ENCODE measurements around the gene GALK2.

Gene GALK2

DNA sequence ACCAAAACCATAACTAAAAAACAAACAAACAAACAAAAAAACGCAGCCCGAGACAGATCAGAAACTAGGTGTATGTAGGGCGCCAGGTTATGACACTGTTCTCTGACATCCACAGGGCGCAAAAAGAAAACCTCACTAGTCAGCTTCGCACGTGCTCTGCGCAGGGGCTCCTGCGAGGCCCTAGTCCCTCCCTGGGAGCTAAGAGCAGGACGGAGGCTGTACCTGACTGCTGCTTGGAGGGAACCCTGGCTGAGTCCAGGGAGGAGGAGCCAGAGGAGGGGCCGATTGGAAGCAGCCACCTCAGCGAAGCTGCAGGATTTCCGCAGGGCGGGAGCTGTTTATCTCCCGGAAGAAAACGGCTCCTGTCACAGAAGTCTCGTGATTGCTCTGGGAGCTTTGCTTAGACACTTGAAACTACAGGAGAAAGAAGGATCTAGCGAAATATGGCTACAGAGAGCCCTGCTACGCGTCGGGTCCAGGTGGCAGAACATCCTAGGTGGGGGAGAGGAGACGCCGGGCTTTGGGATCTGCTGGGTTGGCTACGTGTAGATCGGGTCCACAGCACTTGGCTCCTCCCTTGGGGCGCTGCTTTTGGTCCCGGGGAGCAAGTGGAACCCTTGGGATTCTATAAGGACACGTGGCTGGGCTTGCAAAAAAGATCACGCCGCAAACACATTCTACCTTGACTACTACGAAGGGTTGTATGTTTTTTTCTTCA, at the start of gene GALK2:
TSS of gene GALK2 (plus strand) at position 368 of the 718 bp plus-strand sequence. CDS start at position 444, 76 bp downstream.
- peak; percentile 97 for DNase-seq

DNA sequence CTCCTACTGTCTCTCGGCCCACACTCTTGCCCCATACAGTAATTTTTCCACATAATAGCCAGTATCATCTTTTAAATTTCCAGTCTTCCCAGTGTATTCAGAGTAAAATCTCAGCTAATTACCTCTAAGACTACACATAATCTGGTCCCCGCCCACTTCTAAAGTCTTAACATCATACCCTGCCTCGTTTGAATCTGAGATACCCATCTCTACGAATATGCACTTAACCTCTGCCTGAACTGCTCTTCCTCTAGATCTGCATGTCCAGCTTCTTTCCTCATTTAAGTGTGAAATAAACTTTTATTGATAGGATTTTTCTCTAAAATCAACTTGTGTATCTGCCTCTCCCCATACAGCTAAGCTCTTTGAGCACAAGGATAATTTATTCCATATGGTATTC, 49.2 kb upstream of the GALK2 start:
- DNase-seq: no peak

DNA sequence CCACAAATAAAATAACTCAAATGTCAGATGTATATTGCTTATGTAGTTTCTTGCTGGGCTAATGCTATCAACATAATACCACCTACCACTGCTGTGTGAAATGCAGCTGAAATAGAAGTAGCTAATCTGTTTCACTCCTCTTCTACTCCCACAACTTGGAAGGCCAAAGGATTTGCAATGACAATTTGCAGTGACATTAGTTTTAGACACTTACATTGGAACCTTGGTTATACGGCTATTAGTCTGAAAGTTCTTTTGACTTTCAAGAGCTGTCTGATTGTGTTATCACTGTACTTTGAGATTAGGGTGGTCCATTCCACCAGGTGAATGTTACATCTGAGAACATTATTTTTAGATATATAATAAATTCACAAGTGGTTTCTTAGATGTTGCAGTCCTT, 48.1 kb upstream of the GALK2 start:
- no peak for DNase-seq

DNA sequence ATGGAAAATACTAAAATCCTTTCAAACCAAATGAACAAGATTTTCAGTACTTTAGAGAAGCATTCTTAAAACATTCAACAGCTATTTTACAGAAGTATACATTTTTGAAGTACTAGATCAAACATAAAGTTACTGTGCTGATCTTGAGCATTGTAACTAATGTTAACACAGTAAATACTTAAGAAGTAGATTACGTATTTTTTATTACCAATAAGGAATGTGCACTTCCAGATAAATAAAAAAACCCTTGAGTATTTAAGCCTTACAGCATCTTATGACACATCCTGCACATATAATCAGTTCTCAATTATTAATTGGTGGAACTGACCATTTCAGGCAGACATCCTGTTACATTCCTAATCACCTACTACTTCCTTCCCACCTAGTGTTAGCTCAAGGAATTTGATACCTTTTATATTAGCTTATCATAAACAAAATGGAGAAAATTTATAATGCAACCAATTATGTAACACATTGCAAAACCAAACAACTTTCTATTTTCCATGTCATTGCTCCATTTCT, 47.4 kb upstream of the GALK2 start:
- no peak for DNase-seq

DNA sequence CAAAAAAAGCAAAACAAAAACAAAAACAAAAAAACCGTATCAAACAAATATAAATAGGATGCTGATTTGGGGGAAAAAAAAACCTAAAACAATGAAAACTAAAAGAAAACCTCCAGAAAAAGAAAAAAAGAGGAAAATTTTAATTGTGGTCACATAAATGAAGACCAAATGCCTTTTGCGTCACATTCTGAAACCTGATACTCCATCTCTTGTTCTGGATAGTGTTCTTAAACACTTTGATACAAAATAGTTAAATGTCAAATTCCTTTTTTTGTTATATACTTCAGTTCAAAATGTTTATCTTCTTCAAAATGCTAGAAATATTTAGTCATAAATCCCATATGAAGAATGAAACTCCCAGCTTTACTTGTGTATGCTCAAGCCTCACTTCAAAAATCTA, 45.7 kb upstream of the GALK2 start:
- no peak for DNase-seq

DNA sequence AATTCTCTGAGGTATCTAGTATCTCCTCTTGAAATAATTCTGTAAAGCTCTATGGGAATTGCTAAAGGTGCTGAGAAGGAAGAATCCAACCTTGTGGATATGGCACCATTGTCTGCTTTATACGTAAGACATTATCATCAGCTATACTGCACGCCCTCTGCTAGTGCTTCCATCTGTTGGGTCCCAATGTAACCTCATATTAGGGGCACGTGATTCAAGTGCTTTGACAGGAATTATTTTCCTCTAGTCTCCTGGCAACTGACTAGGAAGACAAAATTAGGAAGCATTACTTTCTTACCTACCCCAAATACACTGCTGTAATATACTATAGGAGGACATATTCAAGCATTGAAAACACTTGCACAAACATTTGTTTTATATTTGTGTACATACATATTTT, 38.6 kb upstream of the GALK2 start:
- DNase-seq: no peak

DNA sequence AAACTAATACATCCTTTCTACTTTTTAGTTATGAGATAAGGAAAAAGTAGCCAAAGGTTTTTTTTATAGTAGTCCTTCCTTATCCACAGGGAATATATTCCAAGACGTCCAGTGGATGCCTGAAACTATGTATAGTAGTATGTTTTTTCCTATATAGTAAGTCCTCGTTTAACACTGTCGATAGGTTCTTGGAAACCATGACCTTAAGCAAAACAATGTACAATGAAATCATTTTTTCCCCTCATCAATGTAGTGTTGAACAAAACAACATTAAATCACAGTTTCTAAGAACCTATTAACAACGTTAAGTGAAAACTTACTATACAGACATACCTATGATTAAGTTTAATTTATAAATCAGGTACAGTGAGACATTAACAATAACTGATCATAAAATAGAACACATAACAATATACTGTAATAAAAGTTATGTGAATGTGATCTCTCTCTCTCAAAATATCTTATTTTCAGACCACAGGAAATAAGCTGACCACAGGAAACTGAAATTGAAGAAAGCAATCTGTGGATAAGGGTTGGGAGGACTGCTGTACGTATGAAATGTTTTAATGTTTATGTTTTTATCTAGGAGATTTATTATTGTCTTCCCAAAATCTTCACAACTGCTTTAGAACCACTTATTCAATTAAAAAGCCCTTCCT, 35.2 kb upstream of the GALK2 start:
- no peak for DNase-seq

DNA sequence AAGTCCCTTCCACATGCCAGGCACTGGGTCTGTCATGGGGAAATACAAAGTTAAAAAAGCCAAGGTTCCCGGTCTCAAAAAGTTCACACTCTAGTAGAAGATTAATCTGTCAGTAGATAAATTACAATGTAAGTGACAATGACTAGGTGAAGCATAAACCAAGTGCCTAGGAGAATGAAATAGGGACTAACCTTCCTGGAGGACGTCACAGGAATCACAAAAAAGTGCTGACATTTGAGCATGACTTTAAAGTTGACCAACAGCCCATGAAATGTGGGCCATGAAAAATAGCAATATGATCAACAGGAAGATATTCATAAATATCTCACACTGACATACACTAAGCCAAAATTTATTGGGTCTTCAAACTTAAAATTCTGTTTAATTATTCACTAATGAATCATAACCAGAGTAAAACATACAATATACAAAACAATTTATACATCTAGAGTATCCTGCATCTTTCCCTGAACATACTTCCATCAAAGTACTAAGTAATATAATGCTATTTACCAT, 34.6 kb upstream of the GALK2 start:
- DNase-seq: no peak

DNA sequence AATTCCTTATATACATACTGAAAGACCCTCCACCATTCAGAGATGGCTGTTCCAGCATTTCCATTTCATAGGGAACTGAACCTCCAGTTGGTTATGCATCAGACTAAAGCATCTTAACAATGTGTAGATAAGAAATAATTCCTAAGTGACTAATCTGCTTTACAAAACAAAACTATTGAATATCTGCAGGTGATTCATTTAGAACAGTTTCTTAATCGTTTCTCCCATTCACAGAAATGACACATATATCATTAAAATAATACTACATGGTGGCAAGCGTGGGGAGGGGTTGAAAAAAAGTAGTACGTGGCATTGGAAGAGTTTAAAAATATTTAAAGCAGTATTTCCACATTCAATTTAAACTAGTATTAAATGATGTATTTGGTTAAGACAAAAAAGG, 34.1 kb upstream of the GALK2 start:
- no peak for DNase-seq

DNA sequence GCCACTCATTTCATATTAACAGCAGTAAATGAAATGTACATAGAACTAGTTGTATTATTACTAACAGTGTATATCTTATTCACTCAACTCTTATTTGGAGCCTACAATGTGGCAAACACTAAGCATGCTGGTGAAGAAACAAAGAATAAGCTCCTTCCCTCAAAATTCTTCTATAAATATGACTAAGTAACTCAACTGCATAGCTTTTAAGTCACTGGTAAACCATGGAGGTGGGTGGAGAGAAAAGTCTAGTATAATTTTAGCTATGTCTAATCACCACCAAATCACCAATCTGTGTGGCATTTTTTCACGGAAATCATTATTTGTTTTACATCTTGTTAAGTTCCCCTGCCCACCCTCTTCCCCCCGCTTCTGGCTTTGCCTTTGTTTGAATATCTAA, 32.2 kb upstream of the GALK2 start:
- no peak for DNase-seq

DNA sequence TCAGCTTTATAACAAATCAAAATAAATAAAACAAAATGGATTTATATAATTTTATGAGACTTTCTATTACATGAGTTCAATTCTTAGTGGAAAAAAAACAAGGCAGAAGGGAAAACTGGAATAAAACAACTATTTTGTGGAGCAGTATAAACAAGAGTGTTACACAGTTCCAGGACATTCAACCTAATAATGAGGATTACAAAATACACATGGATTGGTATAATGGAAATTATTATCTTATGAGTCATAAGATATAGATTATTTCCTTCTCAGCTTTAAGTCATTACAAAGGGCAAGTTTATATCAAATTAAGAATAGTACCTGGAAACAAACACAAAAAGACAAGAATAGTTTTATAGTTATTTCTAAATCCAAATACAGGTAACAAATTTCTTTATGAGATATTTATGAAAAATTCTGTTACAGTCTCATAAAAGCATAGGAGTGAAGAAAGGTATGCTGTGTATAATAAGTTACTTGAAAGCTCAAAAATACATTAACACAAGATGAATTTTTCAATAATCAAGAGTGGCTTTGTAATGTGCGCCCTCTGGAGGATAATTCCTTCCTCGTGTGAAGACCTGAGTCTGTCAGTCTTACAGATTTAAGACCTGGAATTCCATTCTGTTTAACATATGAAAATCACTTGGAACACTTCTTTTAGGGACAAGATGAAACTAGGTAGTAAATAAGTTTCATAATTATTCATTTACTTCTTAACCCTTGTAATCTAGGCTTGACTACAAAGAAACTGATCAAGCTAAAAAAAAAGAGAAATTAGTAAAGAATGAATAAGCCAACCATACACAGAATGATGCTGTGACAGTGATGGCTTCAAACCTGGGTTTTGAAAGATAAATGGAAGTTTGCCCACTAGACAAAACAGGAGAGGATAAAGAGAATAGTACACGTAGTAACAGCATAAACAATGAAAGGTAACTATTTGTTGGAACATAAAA, 24.1 kb upstream of the GALK2 start:
- peak; percentile 81 for DNase-seq

DNA sequence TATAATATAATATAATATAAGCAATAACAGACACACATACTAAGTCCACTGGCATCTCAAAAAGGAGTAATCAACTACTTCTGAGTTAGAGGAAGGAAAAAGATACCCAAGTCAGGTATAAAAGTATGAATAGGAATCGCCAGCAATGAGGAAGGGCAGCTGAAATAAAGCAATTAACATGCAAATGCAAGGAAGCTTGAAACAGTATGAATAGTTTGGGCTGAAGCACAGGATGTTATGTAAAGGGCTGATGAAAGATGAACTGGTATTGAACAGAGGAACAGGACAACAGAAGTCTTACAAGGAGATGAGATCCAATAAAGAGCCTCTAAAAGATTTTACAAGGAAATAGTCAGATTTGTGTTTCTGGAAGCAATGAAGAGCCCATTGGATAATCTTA, 21.7 kb upstream of the GALK2 start:
- DNase-seq: no peak

DNA sequence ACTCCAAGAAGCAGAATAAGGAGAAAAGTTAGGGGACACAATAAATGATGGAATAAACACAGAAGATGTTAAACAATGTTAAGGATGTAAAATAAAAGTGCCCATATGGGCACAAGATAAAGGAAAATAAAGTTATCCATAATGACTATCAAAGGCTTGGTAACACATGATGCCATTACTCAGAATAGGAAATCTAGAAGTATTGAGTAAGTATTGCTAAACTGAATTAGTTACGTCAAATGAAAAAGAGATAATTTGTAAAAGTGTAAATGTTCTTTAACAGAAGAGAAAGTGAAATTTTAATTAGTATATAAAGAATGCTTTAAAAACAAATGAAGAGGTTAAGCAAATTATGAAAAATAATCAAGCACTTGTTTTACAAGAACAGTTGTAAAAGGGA, 21.3 kb upstream of the GALK2 start:
- DNase-seq: no peak

DNA sequence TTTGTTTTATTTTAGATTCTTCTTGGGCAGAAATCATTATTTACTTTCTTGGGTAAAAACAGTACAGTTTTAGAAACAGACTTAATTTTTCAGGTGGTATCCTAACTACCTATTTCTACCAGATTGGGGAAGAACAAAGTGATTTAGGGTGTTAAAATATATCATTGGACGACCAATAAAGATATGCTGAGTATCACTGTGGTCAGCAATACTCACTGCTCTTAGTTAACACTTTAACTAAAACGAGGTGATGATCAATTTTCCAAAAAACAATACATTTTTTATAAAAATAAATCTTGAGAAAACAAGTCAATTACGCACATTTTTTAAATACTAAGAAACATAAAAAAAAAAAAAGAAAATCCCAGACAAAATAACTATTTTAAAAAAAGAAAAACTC, 18.2 kb upstream of the GALK2 start:
- no peak for DNase-seq

DNA sequence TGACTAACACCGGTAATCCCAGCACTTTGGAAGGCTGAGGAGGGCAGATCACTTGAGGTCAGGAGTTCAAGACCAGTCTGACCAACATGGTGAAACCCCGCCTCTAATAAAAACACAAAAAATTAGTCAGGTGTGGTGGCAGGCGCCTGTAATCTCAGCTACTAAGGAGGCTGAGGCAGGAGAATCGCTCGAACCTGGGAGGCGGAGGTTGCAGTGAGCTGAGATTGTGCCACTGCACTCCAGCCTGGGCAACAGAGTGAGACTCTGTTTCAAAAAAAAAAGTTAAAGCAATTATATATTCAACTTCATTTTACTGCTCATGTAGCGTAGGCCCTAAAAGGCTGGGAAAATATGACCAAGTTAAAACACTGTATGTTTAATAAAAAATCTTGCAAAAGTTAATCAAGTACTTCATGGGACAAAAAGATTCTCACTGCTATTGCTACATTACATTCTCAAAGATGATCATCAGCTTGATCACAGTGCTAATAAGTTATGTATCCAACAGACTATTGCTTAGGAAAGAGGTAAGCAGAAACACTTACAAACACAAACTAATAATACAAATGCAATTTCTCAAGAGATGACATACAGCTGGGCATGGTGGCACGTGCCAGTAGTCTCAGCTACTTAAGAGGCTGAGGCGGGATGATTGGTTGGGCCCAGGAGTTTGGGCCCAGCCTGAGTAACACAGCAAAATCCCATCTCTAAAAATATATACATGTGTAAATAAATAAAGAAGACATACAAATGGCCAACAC, 17.3 kb upstream of the GALK2 start:
- DNase-seq: no peak

DNA sequence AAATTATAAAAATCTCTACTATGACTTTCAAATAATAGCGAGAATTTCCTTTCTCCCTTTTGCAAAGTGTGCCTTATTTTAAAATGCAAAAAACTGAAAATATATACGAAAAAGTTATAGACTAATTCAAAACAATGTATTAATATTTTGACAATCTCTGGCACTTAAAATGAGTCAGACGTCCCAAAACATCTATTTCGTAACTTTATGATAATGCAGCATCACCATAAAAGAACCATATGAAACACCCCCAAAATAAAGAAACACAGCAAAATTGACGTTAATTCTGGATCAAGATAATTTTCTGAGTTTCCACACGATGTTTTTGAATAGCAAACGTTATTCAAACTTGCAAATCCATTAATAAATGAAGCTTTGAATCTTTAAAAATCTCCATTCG, 15.7 kb upstream of the GALK2 start:
- DNase-seq: peak; percentile 37

DNA sequence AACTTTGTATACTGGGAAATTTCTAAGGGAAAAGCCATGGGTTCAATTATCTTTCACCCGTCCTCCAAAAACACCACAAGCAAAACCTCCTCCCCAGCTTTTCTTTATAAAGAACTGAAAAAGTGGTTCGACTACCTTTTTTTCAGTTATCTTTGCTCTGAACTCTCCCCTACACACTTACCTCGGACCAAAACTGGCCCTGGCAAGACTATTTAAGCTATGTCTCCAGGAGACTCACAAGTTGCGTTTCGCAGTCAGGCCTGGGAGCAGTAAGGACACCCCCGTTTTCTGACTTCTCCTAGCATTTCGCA, 15.3 kb upstream of the GALK2 start:
- DNase-seq: no peak

DNA sequence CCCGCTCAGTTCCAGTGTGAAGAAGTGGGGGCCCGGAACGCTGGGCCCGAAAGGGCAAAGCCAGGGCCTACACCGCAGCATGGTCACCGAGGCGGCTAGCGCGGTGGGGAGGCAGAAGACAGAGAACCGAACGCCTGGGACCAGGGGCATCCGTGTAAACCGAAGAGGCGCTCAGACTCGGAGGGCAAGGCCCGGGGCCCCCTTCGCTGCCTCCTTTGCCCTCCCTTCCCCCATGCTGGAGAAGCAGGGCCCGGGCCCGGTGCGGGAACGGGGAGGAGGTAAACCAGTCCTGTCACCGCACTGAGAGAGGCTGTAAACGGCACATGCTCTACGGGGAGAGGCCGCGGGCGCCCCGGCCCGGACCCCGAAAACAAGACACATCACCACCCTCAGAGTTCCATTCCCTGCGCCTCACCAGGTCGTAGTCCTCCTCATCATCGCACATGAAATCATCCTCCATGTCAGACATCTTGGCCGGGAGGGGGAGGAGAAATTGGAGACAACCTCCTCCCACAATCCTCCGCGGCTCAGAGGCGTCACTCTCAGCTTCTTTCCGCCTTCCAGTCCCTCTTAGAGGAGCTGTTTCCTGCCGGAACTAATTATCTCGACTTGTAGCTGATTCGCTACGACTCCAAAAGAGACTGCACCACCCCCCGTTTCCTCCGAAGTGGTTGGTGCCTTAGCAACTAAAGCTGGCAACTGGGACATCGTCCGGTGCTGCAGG, 14.8 kb upstream of the GALK2 start, which contains the start of gene COPS2:
TSS of gene COPS2 (minus strand) at position 490 of the 724 bp plus-strand sequence. CDS start at position 469, 21 bp downstream.
- DNase-seq: peak; percentile 99

DNA sequence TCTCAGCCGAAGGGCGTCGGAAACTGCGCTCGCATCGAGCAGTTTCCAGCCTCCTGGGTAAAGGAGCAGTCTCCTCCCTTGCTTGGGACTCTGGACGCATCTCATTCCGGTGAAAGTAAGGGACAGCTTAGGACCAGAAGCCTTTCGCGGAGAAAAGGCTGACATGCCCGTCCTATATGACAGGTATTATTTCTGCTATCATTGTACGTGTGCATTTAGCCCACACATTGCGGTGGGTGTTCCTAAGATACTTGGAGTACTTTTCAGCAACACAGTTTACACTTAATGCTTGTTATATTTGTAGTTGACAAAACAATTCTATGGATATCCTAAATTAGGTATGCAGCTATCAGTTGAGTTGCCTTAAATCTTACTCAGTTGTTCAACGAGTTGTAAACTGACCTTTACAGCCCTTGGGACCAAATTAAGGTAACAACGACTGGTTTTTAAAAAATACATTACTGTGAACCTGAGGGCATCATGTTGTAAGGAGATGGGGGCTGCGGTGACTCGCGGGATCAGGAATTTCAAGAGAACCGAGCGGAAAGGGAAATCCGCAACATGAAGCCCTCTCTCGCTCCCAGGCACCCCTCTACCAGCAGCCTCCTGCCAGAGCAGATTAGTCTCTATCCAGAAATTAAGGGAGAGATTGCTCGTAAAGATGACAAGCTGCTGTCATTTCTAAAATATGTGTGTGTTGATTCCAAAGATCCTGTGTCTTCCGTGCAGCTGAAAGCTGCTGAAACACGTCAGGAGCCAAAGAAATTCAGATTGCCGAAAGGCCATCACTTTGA, 14.0 kb upstream of the GALK2 start:
- no peak for DNase-seq

DNA sequence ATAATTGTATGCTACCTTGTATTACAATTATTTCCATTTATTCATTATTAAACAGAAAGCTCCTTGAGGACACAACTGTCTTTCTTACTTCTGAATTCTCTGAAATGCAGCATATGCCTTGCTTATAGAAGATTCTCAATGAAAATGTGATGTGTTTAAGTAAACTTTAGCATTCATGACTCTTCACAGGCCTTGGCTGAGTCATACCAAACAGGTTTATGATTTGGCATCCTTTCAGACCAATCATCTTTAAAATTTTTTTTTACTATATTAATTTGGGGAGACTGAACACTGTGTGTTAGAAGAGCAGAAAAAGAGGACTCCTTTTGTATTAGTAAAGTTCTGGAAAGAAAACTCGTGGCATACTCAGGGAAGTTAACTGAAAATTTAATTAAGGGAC, 6.4 kb upstream of the GALK2 start:
- no peak for DNase-seq

DNA sequence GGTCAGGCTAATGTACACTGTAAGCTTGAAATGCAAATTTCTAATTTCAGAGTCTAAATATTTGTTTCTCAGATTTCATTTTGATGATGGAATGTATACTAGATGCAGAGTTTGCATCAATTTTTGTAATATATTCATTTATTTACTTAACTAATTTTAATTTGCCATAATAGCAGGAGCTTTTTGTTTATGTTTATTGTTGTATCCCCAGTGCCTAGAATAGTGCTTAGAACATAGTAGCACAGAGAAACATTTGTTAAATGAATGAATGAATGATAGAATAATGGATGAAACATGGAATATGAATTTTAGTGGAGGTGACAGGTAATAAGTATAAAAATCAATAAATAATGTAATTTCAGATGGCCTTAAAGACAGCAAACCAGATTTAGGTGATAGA, 5.2 kb upstream of the GALK2 start:
- no peak for DNase-seq

All from OCI-M1 (cell line).